ENCODE measurements around the gene HOXD11. TPM values are rescaled to one million over a fixed set of nuclear protein-coding genes. Genes with fewer than 3 reads are reported as not detected.

Gene HOXD11
- total and polyA plus RNA-seq, 9 of the 15 experiments (the other 6 are each of a cell fraction or from before 2014, with no cell fraction given), result not detected

- Histone ChIP-seq H3K9ac (ENCODE audit: insufficient read depth in 1 of 2, low read depth in 2 of 2, low read length in 2 of 2) (no peak overlapping the region), H3K79me2 (ENCODE audit: control insufficient read depth, insufficient read depth, low read length) (no peaks in the 10 kb centered on the region), H3K9me1 (ENCODE audit: control insufficient read depth, insufficient read depth, low read length) (no peaks in the 10 kb centered on the region), H2AFZ (ENCODE audit: low read depth, low read length) (no peak overlapping the region), H3K4me3 (no peak overlapping the region), H3K4me1 (replicated peaks in 1 of 2; ENCODE audit: control insufficient read depth in 2 of 2, insufficient read depth in 2 of 2, low read length in 2 of 2) (peaks cover 0 to 15% of the 10 kb centered on the region in 2 experiments; a peak in 2 of 5 replicates), H3K36me3 (ENCODE audit: control insufficient read depth, insufficient read depth, low read length) (no peaks in the 10 kb centered on the region), H3K27me3 (ENCODE audit: control insufficient read depth in 2 of 2, insufficient read depth in 2 of 2, low read length in 2 of 2) (peaks cover 27 to 50% of the 10 kb centered on the region in 2 experiments; a peak in 4 of 5 replicates), H3K9me3 (replicated peaks; ENCODE audit: control insufficient read depth, insufficient read depth, low read depth, low read length) (no peaks in the 10 kb centered on the region; the same call in 1 of the 2 replicates), H3K27ac (ENCODE audit: extremely low read depth, low read depth, low read length) (no peak overlapping the region), H4K20me1 (replicated peaks; ENCODE audit: control insufficient read depth, insufficient read depth, low read length) (no peaks in the 10 kb centered on the region), H3K4me2 (ENCODE audit: insufficient read depth, low read length) (no peak overlapping the region)
- FAIRE-seq, result no peak
- ChIA-PET POLR2A (interaction anchor here (0.5 to 1.9 kb wide), 2 partner anchors 39 to 316 kb away, joined by 3 to 7 read pairs; no protein-coding TSS in a partner anchor), CTCF (ENCODE audit: low intra/inter-chr PET ratio) (interaction anchor here (0.7 to 2.6 kb wide), 3 partner anchors 316 to 500 kb away, joined by 7 to 25 read pairs (median 24); no protein-coding TSS in a partner anchor)
- ATAC-seq, result no peak
- in situ Hi-C loops (cut with MboI) (loop anchor here (25.0 kb wide), 2 partner anchors 673 to 1623 kb away; no protein-coding TSS in a partner anchor), intact Hi-C loops (cut with micrococcal nuclease) (no loop called here)
- DNase-seq (ENCODE audit: extremely low read depth in 1 of 4, low spot score in 3 of 4), result no peak
- 17% methylated on average over 28 of the region's 28 CpGs for whole genome bisulfite sequencing (ENCODE audit: insufficient coverage, low coverage, missing lambda C conversion rate)
- no TSS peak for BruUV-seq (replicated peaks)
- no peak for TF ChIP-seq ZNF444 (CRISPR knock-in tag; IDR thresholded peaks at IDR 0.05)
- TF ChIP-seq SETDB1 (IDR thresholded peaks at IDR 0.05; ENCODE audit: low read length), result no peak
- no peak for TF ChIP-seq SUPT5H (IDR thresholded peaks at IDR 0.05)
Measured at GRCh38 chr2:176138923-176139660, 32.0 kb downstream of the HOXD11 start.

Measured in K562 (cell line).